ENCODE measurements around the gene AANAT.
A peak's percentile ranks its signal among the peaks of the same experiment; 100 is the strongest.
"Not testable (repeated sequence)": the region's sequence is repeated elsewhere in the genome, so short reads cannot be mapped to it uniquely, and the experiment has no call there.

AANAT gene

GRCh38 chr17:76510831-76511244, 43.4 kb downstream of the AANAT start:
- ATAC-seq (ENCODE audit: low read depth) (no peak), DNase-seq (ENCODE audit: low spot score) (no peak)
- Histone ChIP-seq H3K27me3 (ENCODE audit: insufficient read depth, poor library complexity, severe bottlenecking) (no peaks in the 10 kb centered on the region), H3K27ac (ENCODE audit: poor library complexity, severe bottlenecking) (no peak overlapping the region), H3K4me1 (ENCODE audit: insufficient read depth, poor library complexity, severe bottlenecking) (no peaks in the 10 kb centered on the region), H3K4me3 (ENCODE audit: severe bottlenecking) (no peak overlapping the region), H3K36me3 (ENCODE audit: low read depth) (no peaks in the 10 kb centered on the region), H3K9me3 (ENCODE audit: severe bottlenecking) (no peaks in the 10 kb centered on the region)
- TF ChIP-seq, protein P1, sequence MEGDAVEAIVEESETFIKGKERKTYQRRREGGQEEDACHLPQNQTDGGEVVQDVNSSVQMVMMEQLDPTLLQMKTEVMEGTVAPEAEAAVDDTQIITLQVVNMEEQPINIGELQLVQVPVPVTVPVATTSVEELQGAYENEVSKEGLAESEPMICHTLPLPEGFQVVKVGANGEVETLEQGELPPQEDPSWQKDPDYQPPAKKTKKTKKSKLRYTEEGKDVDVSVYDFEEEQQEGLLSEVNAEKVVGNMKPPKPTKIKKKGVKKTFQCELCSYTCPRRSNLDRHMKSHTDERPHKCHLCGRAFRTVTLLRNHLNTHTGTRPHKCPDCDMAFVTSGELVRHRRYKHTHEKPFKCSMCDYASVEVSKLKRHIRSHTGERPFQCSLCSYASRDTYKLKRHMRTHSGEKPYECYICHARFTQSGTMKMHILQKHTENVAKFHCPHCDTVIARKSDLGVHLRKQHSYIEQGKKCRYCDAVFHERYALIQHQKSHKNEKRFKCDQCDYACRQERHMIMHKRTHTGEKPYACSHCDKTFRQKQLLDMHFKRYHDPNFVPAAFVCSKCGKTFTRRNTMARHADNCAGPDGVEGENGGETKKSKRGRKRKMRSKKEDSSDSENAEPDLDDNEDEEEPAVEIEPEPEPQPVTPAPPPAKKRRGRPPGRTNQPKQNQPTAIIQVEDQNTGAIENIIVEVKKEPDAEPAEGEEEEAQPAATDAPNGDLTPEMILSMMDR (IDR thresholded peaks at IDR 0.05; ENCODE audit: poor library complexity, severe bottlenecking) = no peak

- DNase-seq (ENCODE audit: low spot score) (no peak), ATAC-seq (ENCODE audit: low read depth) (no peak)
- Histone ChIP-seq H3K27ac (ENCODE audit: poor library complexity, severe bottlenecking) (no peak overlapping the region), H3K9me3 (ENCODE audit: severe bottlenecking) (no peaks in the 10 kb centered on the region), H3K4me3 (ENCODE audit: severe bottlenecking) (no peak overlapping the region), H3K4me1 (ENCODE audit: insufficient read depth, poor library complexity, severe bottlenecking) (no peaks in the 10 kb centered on the region), H3K27me3 (ENCODE audit: insufficient read depth, poor library complexity, severe bottlenecking) (no peaks in the 10 kb centered on the region), H3K36me3 (ENCODE audit: low read depth) (no peaks in the 10 kb centered on the region)
- TF ChIP-seq, protein P1 (IDR thresholded peaks at IDR 0.05; ENCODE audit: poor library complexity, severe bottlenecking) = no peak
Observed at GRCh38 chr17:76511668-76512365, 44.4 kb downstream of the AANAT start.

DNA sequence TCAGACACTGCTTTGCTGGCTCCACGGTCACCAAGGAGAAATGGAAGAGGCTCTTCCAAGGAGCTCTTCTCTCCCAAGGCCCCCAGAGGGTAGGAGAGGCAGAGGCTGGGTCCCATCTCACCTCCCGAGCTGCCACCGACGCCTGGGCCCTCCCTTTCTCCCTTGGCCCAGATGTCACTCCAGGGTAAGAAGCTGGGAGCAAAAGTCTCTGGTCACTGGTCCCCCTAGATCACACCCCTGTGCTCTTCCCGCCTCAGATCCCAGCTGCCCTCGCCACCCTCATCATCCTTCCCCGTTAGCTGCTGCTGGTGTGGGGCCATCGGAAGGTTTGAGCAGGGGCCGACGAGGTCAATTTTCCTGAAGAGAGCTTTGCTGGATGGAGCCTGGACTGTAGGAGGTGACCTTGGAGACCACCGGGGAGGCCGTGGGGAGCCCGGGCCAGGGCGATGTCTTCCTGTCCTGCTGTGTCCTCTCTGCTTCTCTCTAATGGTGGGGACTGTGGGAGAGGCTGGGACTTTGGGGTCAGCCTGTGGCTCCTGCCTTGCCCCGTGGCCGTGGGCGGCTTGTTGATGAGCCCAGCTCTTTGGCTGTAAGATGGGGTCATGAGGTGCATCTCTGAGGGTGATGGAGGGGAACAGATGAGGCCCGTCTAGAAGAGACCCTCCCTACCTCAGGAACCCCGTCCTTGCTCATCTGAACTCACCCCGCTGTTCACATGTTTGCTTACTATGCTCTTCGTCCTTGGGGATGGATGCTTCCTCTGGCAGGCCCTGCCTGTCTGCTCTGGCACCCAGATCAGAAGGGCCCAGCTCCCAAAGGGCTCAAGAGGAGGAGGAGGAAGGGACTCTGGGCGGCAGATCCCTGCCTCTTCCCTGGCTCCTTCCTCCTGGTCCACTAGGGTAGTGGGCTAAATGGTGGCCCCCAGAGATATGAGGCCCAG, 45.2 kb downstream of the AANAT start:
- H3K4me3 ChIP-seq (ENCODE audit: severe bottlenecking) = no peak overlapping the region
- no peaks in the 10 kb centered on the region for H3K36me3 ChIP-seq (ENCODE audit: low read depth)
- no peaks in the 10 kb centered on the region for H3K9me3 ChIP-seq (ENCODE audit: severe bottlenecking)
- 0 out of 3 replicates have a peak, but pooled peaks have one; percentile 13 for ATAC-seq (ENCODE audit: low read depth)
- TF ChIP-seq, protein P1 (IDR thresholded peaks at IDR 0.05; ENCODE audit: poor library complexity, severe bottlenecking) = no peak
- H3K27ac ChIP-seq (ENCODE audit: poor library complexity, severe bottlenecking) = no peak overlapping the region
- no peak for DNase-seq (ENCODE audit: low spot score)
- no peaks in the 10 kb centered on the region for H3K27me3 ChIP-seq (ENCODE audit: insufficient read depth, poor library complexity, severe bottlenecking)
- no peaks in the 10 kb centered on the region for H3K4me1 ChIP-seq (ENCODE audit: insufficient read depth, poor library complexity, severe bottlenecking)

GRCh38 chr17:76513306-76513692, 45.9 kb downstream of the AANAT start:
- Histone ChIP-seq H3K27ac (ENCODE audit: poor library complexity, severe bottlenecking) (no peak overlapping the region), H3K4me3 (ENCODE audit: severe bottlenecking) (no peak overlapping the region), H3K27me3 (ENCODE audit: insufficient read depth, poor library complexity, severe bottlenecking) (no peaks in the 10 kb centered on the region), H3K4me1 (ENCODE audit: insufficient read depth, poor library complexity, severe bottlenecking) (no peaks in the 10 kb centered on the region), H3K9me3 (ENCODE audit: severe bottlenecking) (no peaks in the 10 kb centered on the region), H3K36me3 (ENCODE audit: low read depth) (no peaks in the 10 kb centered on the region)
- no peak for DNase-seq (ENCODE audit: low spot score)
- TF ChIP-seq, protein P1 (IDR thresholded peaks at IDR 0.05; ENCODE audit: poor library complexity, severe bottlenecking) = no peak
- ATAC-seq (ENCODE audit: low read depth) = no peak

- H3K27me3 ChIP-seq (ENCODE audit: insufficient read depth, poor library complexity, severe bottlenecking); DNase-seq (ENCODE audit: low spot score); H3K4me1 ChIP-seq (ENCODE audit: insufficient read depth, poor library complexity, severe bottlenecking); H3K36me3 ChIP-seq (ENCODE audit: low read depth); H3K27ac ChIP-seq (ENCODE audit: poor library complexity, severe bottlenecking); ATAC-seq (ENCODE audit: low read depth); H3K9me3 ChIP-seq (ENCODE audit: severe bottlenecking); H3K4me3 ChIP-seq (ENCODE audit: severe bottlenecking): not testable (repeated sequence)
Observed at GRCh38 chr17:76514355-76514754, 47.0 kb downstream of the AANAT start.

Measured in RWPE2 (cell line).